AG04450 (cell line): ENCODE measurements around the gene SNAPC1. TPM values are rescaled to one million over a fixed set of nuclear protein-coding genes. Genes with fewer than 3 reads are reported as not detected.

ENCODE experiments used
- CTCF ChIA-PET: fragments of 300-600, 350-600 bp; formaldehyde crosslinking; extraction: SDS; loops from one replicate; lab custom pipeline; 2022; ENCODE audit warnings: antibody characterized with exemption, inconsistent platforms; lab: Charles Lee
- POLR2A ChIA-PET: fragments of 350-600 bp; formaldehyde crosslinking; extraction: SDS; loops from one replicate; lab custom pipeline; 2021; ENCODE audit warnings: antibody characterized with exemption, inconsistent platforms; lab: Yijun Ruan, JAX
- DNase-seq: peaks from one replicate; pipeline ENCODE4 v3.0.0-alpha.2; 2011; ENCODE audit warnings: low read depth, low spot score
- H3K27ac ChIP-seq: one replicate; pipeline ENCODE4 v1.5.1; 2012; ENCODE audit warnings: low read depth, low read length, control low read depth
- H3K27me3 ChIP-seq: one replicate; pipeline ENCODE4 v1.6.0; 2012; ENCODE audit warnings: low read length; ENCODE audit not compliant: control insufficient read depth, insufficient read depth
- H3K4me3 ChIP-seq: 2 replicates; pipeline ENCODE4 v1.5.1; 2011; ENCODE audit warnings: mild to moderate bottlenecking, low read depth, low read length, control low read depth
- H3K9me3 ChIP-seq: 2 replicates; pipeline ENCODE4 v1.5.1; 2012; ENCODE audit warnings: low read length; ENCODE audit not compliant: control insufficient read depth, insufficient read depth
- polyA plus RNA-seq: library from polyadenylated mRNA; depleted of rRNA; stranded (reverse); fragments of >200 nt; gene quantifications from 2 replicates; pipeline ENCODE4 v1.2.3, GENCODE V29; 2011
- TF ChIP-seq, protein P1 (sequence below): IDR thresholded peaks from 2 replicates; pipeline ENCODE4 v1.5.1; 2011; ENCODE audit warnings: low read depth, low read length, control low read depth, inconsistent platforms

Gene SNAPC1
- polyA plus RNA-seq, 1 experiment, result 18.6 TPM

- CTCF ChIA-PET, result no interaction called here
Observed at GRCh38 chr14:61780125-61780524, 17.9 kb downstream of the SNAPC1 start.

GRCh38 chr14:61797309-61797708 lies 35.1 kb downstream of the SNAPC1 start:
- CTCF ChIA-PET, result interaction anchor here (1.0 kb wide), 1 partner anchor 40 kb away, joined by 3 read pairs; no protein-coding TSS in a partner anchor
- TF ChIP-seq, protein P1, sequence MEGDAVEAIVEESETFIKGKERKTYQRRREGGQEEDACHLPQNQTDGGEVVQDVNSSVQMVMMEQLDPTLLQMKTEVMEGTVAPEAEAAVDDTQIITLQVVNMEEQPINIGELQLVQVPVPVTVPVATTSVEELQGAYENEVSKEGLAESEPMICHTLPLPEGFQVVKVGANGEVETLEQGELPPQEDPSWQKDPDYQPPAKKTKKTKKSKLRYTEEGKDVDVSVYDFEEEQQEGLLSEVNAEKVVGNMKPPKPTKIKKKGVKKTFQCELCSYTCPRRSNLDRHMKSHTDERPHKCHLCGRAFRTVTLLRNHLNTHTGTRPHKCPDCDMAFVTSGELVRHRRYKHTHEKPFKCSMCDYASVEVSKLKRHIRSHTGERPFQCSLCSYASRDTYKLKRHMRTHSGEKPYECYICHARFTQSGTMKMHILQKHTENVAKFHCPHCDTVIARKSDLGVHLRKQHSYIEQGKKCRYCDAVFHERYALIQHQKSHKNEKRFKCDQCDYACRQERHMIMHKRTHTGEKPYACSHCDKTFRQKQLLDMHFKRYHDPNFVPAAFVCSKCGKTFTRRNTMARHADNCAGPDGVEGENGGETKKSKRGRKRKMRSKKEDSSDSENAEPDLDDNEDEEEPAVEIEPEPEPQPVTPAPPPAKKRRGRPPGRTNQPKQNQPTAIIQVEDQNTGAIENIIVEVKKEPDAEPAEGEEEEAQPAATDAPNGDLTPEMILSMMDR, result no peak
- DNase-seq, result no peak
- Histone ChIP-seq H3K4me3 (no peak overlapping the region), H3K9me3 (no peaks in the 10 kb centered on the region), H3K27me3 (no peaks in the 10 kb centered on the region), H3K27ac (no peak overlapping the region)
- POLR2A ChIA-PET, result interaction anchor here (0.7 kb wide), 1 partner anchor 135 kb away, joined by 4 read pairs; no protein-coding TSS in a partner anchor

More at GRCh38 chr14:61780125-61780524, 17.9 kb downstream of the SNAPC1 start:
- TF ChIP-seq, protein P1, result no peak
- POLR2A ChIA-PET, result no interaction called here
- no peaks in the 10 kb centered on the region for H3K9me3 ChIP-seq
- no peak overlapping the region for H3K4me3 ChIP-seq
- DNase-seq, result no peak
- no peaks in the 10 kb centered on the region for H3K27me3 ChIP-seq
- H3K27ac ChIP-seq, result no peak overlapping the region

GRCh38 chr14:61802010-61802568 lies 39.9 kb downstream of the SNAPC1 start:
- H3K9me3 ChIP-seq, result no peaks in the 10 kb centered on the region
- TF ChIP-seq, protein P1, result no peak
- ChIA-PET CTCF (no interaction called here), POLR2A (no interaction called here)
- H3K27me3 ChIP-seq, result no peaks in the 10 kb centered on the region
- H3K4me3 ChIP-seq, result no peak overlapping the region
- no peak for DNase-seq
- no peak overlapping the region for H3K27ac ChIP-seq

GRCh38 chr14:61803755-61804154 lies 41.5 kb downstream of the SNAPC1 start:
- CTCF ChIA-PET, result no interaction called here
- H3K27me3 ChIP-seq, result no peaks in the 10 kb centered on the region
- no peak overlapping the region for H3K27ac ChIP-seq
- H3K9me3 ChIP-seq, result no peaks in the 10 kb centered on the region
- DNase-seq, result no peak
- POLR2A ChIA-PET, result no interaction called here
- TF ChIP-seq, protein P1, result no peak
- H3K4me3 ChIP-seq, result no peak overlapping the region

GRCh38 chr14:61805451-61805850 lies 43.2 kb downstream of the SNAPC1 start:
- TF ChIP-seq, protein P1, result no peak
- no peaks in the 10 kb centered on the region for H3K27me3 ChIP-seq
- POLR2A ChIA-PET, result no interaction called here

More at GRCh38 chr14:61805451-61805850, 43.2 kb downstream of the SNAPC1 start:
- Histone ChIP-seq H3K4me3 (no peak overlapping the region), H3K27ac (no peak overlapping the region), H3K9me3 (no peaks in the 10 kb centered on the region)
- no peak for DNase-seq
- CTCF ChIA-PET, result no interaction called here
